ENCODE measurements around the gene PRKCB.

DNA sequence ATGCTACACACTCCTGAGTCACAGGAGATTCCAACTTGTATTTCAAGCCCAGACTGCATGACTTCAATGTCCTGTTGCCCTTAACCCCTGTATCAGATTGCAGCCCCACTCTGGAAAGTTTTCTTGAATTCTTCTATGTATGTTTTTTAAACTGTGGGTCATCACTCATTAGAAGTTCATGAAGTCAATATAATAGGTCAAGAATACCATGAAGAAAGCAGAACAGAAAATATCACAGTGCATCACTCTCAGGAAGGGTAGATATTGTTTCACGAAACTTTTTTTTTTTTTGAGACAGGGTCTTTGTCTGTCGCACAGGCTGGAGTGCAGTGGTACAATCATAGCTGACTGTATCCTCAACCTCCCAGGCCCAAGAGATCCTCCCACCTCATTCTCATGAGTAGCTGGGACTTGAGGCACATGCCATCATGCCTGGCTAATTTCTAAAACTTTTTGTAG, 20.5 kb downstream of the PRKCB start:
- TF ChIP-seq CTCF (IDR thresholded peaks at IDR 0.05) (no peak), POLR2A (IDR thresholded peaks at IDR 0.05) (no peak)
